GM21786 (cell line): ENCODE measurements around the gene SHROOM2.

Experiments used
- ATAC-seq: cut with Tn5 transposase; IDR thresholded peaks from one replicate; pipeline ENCODE4 v1.9.1; 2021; ENCODE audit not compliant: unreplicated experiment

The SHROOM2 gene

DNA sequence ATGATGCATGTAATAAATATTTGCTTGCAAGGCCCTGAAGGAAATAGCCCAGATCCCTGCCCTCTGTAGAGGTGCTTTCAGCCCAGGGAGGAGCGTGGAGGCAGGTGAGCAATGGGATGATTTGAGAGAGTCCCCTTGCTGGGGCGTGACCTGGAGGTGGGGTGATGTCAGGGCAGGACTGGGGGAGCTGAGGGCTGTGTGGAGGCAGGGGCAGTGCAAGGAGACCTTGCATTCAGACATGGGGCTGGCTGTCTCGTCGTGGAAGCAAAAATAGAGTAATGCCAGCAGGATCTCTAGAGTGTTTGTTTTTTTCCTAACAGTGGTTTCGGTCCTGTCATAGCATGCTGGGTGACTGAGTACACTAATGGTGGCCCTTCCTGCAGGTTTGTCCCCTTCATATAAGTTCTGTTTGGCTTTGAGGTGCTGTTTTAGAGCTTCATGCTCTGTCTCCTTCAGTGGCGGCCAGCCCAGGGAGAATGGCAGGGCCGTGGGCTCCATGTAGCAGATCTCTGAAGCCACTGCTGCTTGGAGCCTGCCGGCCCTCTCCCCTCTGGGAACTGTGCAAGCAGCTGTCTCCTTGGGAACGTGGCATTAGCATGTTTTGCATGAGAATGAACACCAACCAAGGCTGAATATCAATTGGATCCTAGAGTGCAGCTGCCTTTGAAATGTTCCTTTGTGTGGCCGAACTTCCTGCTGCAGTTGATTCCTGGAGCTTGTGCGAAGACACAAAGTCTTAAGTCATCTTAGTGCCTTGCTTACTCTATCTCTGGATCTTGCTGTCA lies 141.7 kb downstream of the SHROOM2 start:
- ATAC-seq, result no peak

GRCh38 chrX:9935436-9935835 lies 149.2 kb downstream of the SHROOM2 start:
- ATAC-seq, result no peak

- no peak for ATAC-seq
Measured at GRCh38 chrX:9937761-9938160, 151.5 kb downstream of the SHROOM2 start.

GRCh38 chrX:9938516-9938915 lies 152.3 kb downstream of the SHROOM2 start:
- no peak for ATAC-seq

DNA sequence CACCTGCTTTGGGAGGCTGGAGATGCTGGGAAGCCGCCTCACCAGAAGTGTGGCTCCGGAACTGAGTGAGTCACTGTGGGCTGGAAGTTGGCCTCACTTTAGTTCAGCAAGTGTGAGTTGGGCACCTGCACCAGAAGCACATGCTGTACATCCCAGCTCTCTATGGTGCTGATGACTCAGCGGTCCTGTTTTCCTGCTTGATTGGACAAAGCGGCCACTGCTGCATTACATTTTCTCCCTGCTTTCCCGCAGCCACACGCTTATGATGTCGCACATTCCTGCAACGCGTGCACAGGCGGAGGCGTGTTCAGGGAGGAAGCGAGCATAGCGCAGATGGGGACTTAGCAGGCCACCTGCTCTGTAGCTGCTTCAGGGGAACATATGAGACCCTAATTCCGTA lies 154.2 kb downstream of the SHROOM2 start:
- ATAC-seq, result no peak

GRCh38 chrX:9942086-9942485 lies 155.9 kb downstream of the SHROOM2 start:
- peak; percentile 87 for ATAC-seq

DNA sequence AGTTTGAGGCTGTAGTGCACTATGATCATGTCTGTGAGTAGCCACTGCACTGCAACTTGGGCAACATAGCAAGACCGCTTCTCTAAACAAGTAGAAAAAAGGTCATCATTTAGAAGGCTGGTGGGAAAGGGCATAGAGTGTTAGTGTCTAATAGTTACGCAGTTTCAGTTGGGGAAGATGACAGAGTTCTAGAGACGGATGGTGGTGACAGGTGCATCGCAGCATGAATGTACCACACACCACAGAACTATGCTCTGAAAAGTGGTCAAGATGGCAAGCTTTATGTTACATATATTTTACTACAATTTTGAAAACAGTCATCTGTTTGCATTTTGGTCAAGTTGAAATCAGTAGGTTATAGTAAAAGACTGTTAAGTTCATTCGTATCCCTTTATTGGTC lies 157.2 kb downstream of the SHROOM2 start:
- ATAC-seq, result no peak

DNA sequence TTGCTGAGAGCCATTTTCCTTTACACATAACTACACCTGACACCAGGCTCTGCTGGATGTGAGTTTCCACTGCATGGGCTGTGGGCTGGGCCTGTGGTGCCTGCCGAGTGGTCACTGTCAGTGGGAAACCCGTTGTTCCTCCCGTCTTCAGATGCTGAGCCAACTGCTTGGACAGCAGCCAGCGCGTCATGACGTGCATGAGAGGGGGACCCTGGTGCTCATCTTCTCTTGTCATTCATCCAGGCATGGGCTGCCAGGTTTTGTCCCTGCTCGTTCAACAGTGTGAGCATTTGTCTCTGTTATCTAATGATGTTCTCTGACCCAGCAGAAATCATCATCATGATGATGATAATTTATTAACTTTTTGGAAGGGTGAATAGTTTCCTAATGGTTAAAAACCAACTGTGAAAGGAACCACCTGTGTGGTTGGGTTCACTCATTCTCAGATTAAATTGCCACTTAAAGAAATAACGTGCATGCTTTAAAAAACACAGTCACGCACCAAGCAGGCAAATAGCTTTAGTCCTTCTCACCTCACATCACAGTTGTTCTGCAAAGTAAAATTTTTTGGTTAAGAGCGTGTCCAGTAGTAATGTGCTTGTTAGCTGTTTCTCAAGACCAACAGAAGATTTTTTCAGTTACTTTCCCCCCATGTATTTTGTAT lies 161.0 kb downstream of the SHROOM2 start:
- ATAC-seq, result no peak

DNA sequence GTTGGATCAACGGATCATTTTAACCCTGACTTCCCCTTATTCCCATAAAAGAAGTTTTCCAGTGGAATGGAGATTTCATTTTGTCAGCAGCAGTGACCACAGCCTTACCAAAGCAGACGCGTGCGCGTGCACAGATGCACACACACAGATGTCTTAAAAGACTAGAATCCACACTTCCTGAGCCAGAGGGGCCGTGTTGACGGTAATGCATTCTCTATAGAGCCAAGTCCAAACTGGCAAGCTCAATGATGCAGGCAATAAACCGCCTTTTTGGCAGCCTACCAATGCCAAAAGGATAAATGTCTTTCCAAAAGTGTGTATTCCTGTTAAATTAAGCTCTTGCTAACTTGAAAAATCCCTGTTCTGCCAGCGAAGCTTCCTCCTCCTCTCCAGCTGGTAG lies 162.2 kb downstream of the SHROOM2 start:
- no peak for ATAC-seq

- no peak for ATAC-seq
Measured at GRCh38 chrX:9952300-9952699, 166.1 kb downstream of the SHROOM2 start.

GRCh38 chrX:9953396-9953795 lies 167.2 kb downstream of the SHROOM2 start:
- no peak for ATAC-seq

DNA sequence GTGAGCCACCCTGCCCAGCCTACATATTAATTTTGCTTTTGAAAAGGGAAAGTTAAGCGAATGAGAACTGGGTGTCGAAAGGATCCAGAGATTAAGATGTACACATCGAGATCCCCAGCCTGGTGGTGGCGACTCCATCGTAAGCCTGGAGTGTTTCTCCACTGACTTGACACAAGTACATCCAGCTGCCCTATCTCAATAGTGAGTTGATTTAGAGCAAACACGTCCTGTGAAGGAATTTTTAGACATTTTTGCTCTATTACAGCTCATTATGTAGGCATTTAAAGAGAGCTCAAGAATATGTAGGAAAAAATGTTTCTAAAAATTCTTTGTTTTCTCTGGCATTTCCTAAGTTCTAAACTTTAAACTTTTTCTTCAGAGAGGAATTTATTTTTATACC lies 169.3 kb downstream of the SHROOM2 start:
- no peak for ATAC-seq

DNA sequence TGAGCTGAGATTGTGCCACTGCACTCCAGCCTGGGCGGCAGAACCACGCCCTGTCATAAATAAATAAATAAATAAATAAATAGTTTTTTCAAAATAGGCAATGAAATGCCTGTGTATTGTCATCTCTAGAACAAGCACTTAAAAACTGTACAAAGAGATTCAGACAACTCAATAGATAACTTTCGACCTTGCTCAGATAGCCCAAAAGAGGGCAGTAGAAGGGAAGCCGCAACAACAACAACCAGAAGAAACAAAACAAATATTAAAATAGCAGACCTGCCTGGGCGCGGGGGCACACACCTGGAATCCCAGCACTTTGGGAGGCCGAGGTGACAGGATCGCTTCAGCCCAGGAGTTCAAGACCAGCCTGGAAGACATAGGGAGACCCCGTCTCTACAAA lies 171.5 kb downstream of the SHROOM2 start:
- no peak for ATAC-seq

DNA sequence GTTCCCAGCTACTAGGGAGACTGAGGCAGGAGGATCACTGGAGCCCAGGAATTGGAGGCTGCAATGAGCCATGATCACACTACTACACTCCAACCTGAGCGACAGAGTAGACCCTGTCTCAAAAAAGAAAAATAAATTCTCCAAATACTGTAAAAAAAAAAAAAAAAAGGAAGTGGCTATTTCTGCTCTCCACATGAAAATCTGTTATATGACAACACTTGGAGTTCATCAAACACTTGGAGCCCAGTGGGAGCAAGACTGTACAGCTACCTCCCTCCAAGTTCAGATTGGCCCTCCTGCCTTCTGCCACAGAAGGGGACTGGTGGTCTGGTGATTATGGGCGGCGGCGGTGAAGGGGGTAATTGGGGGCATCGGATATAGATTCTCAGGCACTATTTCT lies 172.0 kb downstream of the SHROOM2 start:
- ATAC-seq, result no peak

DNA sequence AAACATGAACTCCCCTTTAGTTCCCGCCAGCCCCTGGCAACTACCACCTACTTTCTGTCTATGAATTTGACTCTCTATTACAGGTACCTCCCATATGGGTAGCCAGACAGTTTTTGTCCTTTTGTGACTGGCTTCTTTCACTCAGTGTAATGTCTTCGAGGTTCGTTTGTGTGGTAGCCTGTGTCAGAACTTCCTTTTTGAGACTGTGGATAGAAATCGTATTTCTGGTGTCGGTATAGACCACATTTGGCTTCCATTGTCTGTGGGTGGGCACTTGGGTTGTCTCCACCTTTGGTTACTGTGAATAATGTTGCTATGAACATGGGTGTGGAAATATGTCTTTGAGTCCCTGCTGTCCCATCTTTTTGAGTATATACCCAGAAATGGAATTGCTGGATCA lies 175.5 kb downstream of the SHROOM2 start:
- no peak for ATAC-seq

DNA sequence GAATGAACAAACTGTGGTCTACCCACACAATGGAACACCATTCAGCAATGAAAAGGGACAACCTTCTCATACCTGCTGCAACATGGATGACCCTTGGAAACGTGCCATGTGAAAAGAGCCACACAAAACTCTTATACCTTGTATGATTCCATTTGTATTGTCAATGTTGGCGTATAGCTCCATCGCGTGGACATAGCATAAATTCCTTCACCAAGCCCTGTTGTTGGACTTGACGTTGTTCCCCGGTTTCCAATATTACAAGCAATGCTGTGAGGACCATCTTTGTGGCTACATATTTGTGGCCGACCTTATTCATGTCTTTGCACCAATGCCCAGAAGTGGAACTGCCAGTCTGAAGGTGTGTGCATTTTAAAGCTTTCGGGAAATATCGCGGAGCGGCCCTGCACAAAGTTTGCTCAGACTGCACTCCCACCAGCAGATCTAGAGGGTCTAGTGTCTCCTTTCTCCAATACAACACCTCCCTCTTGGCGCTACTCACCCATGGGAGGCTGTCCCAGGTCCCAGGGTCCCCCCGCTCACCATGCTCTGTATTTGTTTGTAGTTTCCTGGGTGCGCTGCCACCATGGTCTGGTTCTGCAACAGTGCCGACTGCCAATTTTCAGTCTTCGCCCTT lies 180.7 kb downstream of the SHROOM2 start, which contains the start of gene CLDN34:
CLDN34 (plus strand) TSS at position 584 of the 634 bp plus-strand sequence; CDS start at position 584, 0 bp downstream.
- no peak for ATAC-seq

DNA sequence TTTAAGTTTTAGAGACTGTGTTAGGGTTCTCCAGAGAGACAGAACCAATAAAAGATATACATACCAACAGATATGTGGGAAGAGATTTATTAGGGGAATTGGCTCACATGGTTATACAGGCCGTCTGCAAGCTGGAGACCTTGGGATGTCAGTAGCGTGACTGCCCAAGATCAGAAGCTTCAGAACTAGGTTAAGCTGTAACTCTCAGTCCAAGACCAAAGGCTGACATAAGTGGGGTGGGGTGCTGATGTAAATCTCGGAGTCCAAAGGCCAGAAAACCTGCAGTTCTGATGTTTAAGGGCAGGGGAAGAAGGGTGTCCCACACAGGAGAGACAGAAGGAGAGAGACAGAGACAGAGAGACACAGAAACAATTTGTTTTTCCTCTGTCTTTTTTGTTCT lies 191.4 kb downstream of the SHROOM2 start:
- no peak for ATAC-seq

DNA sequence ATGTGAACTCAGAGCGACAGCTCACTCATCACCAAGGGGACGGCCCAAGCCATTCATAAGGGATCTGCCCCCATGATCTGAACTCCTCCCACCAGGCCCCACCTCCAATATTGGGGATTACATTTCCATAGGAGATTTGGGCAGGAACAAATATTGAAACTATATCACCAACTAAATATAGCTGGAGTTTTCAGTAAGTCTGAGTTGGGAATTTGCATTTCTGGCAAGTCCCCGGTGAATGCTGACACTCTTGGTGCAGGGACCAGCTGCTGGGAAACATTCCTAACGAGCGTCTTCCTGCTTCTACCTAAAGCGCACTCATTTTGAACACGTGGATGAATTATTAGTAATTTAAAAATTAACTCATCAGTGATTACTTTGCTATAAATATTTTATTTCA lies 194.2 kb downstream of the SHROOM2 start:
- ATAC-seq, result no peak

GRCh38 chrX:9980927-9981326 lies 194.7 kb downstream of the SHROOM2 start:
- no peak for ATAC-seq

DNA sequence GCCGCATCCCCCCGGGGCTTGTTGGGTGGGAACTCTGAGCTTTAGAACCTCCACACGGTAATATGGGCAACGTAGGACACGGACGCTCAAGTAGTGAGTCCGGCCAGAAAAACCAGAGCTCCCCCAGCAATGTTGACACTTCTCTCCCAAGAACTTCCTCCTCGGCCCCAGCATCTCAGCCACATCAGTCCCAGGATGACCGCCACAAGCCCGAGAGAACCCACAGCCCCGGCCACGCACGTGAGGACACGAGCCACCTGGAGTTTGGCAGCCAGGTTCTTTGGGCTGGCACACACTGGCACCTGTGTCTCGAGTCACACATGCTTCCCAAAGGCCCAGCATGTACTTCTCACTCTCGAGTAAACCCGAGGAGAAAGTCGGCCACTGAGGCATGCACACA lies 197.2 kb downstream of the SHROOM2 start:
- ATAC-seq, result no peak

GRCh38 chrX:9983846-9984245 lies 197.6 kb downstream of the SHROOM2 start:
- ATAC-seq, result no peak

DNA sequence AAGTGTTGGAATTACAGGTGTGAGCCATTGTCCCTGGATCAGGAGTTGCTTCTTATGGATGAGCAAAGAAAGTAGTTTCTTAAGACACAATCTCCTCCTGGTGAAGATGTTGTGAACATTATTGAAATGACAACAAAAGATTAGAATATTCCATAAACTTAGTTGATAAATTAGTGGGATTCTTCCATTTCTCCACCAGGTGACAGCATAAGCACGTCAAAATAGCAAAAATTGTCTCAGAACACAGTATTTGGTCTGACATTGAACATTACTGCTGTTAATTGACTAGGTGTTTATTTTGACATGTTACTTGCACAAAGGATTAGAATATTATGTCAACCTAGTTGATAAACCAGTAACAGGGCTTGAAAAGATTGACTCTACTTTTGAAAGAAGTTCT lies 202.5 kb downstream of the SHROOM2 start:
- ATAC-seq, result no peak
